Measurements from ENCODE around the gene AMDHD1.
"Not testable (repeated sequence)": the region's sequence is repeated elsewhere in the genome, so short reads cannot be mapped to it uniquely, and the experiment has no call there.

The AMDHD1 gene

GRCh38 chr12:95966287-95966870 lies 23.2 kb downstream of the AMDHD1 start:
- no peak for DNase-seq (ENCODE audit: low read depth)

DNA sequence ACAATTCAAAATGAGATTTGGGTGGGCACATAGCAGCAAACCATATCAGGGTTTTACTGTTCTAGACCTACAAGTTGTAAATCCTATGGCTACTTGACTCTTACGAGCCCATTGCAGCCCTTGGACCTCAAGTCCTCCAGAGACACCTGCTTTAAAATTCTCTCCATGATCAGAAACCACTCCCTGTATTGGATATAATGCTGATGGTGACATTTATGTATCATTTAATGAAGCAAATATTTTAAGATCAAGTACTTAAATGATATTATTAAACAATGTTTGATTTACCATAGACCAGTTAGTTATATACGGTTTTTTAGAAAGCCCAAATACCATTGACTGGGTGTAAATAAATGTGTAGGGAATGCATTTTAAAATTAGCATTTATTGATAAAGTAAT lies 24.2 kb downstream of the AMDHD1 start:
- no peak for DNase-seq (ENCODE audit: low read depth)

DNA sequence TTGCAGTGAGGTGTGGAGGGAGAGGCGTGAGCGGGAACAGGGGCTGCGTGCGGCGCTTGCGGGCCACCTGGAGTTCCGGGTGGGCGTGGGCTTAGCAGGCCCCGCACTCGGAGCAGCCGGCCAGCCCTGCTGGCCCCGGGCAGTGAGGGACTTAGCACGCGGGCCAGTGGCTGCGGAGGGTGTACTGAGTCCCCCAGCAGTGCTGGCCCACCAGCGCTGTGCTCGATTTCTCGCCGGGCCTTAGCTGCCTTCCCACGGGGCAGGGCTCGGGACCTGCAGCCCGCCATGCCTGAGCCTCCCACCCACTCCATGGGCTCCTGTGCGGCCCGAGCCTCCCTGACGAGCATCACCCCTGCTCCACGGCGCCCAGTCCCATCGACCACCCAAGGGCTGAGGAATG lies 26.0 kb downstream of the AMDHD1 start:
- DNase-seq (ENCODE audit: low read depth) = not testable (repeated sequence)

DNA sequence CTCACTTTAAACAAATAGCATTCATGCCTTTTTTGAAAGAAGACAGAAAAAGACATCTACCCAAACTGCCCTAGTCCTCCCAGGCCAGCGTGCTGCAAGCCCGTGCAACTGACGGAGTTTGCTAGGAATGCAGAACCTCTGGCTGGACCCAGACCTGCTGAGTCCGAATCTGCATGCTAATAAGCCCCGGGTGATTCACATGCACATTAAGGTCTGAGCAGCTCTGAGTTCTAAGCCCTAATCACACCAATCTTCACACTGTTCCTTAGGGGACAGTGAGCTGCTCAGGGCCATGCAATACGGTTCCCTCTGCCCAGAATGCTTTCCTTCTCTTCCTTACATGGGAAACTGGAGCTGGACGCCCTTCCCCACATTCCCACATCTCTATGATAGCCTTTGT lies 27.8 kb downstream of the AMDHD1 start:
- DNase-seq (ENCODE audit: low read depth) = no peak

DNA sequence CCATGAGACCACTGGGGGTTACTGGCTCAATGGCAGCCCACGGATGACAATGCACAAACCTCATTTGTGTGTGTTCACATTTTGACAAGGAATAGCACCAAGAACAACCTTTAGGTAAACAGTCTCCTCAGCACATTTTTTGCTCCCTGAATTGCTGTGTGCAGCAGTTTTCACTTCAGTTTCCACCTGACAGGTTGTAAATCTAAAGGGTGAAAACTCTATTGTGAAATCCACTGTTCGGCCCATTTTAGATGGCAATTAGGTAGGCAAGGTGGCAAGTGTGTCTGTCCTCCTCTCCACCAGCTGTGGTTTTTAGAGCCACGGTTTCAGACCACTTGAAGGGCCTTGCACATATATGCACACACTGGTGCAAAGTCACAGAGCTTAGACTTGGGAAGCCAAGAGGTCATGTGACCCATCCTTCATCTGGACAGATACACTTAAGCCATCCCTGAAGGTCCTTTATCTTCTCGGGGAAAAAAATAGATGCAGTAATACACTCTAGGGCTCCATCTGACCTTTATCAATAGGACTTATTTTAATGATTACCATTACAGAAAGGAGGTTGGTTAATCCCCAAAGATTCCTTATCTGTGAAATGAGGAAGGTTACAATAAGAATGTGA lies 29.8 kb downstream of the AMDHD1 start:
- DNase-seq (ENCODE audit: low read depth) = no peak

GRCh38 chr12:95974358-95974757 lies 31.2 kb downstream of the AMDHD1 start:
- DNase-seq (ENCODE audit: low read depth) = no peak

GRCh38 chr12:95975491-95975890 lies 32.4 kb downstream of the AMDHD1 start:
- DNase-seq (ENCODE audit: low read depth) = no peak

GRCh38 chr12:95976416-95976832 lies 33.3 kb downstream of the AMDHD1 start:
- no peak for DNase-seq (ENCODE audit: low read depth)

DNA sequence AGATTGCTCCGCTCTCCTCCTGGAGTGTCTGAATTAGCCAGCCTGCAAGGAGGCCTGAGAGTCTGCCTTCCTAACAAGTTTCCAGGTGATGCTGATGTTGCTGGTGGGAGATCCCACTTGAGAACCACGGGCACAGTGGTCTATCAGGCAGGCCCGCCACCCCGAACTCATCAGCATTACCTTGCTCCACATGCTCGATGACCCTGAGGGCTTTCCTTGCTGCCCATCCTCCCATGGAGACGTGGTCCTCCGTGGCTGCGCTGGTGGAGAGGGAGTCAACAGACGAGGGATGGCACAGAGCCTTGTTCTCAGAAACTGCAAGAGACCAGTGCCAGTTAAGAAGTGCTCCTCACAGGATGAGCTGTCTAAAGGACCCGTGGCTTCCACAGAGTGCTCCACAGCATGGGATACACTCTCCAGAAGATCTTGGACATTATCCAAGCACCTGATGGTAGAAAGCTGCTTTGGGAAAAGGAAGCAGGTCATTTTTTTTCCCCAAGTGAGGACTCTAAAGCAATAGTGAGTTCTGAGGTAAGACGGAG lies 34.7 kb downstream of the AMDHD1 start:
- DNase-seq (ENCODE audit: low read depth) = no peak

- no peak for DNase-seq (ENCODE audit: low read depth)
Observed at GRCh38 chr12:95978351-95978750, 35.2 kb downstream of the AMDHD1 start.

DNA sequence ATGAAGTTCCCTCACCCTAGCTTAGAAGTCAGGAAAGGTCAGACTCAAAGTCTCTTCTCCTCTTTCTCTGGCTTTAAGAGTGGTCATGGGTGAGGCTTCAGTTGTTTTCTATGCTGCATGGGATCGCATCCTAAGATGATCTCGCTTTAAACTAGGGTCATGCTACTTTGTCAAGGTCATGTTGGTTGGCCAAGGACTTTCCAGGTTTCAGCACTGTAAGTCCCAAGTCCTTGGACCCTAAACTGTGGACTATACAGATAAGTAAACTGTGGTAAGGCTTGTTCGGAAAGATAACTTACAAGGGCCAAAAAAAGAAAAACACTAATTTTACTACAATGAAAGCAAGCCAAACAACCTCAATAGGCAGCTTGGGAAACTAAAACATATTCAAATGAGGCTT lies 35.6 kb downstream of the AMDHD1 start:
- DNase-seq (ENCODE audit: low read depth) = no peak

- DNase-seq (ENCODE audit: low read depth) = no peak
Observed at GRCh38 chr12:95980437-95980836, 37.3 kb downstream of the AMDHD1 start.

DNA sequence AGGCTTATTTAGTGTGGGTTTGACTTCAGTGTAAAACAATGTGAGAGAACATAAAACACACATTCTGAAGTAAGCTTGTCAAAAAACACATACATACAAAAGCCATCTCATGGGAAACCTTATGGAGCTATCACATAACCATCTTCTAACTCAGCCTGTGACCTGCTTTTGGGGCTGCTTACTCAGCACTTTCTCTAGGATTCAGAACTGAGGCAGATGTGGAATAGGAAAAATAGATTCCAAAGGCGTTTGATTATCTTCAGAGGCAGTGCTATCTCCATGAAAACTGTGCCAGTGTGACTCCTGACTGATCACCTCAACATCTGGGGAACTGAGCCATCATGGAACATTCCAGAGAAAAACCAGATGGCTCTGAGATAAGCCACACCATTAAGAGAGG lies 39.5 kb downstream of the AMDHD1 start:
- DNase-seq (ENCODE audit: low read depth) = no peak

DNA sequence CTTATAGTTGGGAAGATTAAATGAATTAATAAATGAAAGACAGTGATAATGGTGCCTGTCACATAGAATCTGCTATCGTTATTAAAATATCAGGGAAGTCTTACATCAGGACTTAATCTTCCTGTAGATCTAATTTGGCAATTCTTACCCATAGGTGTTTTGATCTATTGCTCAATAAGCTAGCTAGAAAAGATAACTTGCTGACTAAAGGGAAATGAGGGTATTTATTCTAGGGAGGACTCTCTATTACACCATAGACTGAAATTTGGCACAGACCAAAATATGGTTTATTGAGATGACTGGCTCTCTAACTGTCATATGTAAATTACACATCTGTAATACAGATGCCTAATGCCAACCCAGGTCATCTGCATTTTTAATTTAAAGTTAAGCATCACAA lies 41.6 kb downstream of the AMDHD1 start:
- DNase-seq (ENCODE audit: low read depth) = no peak

GRCh38 chr12:95986635-95987570 lies 43.8 kb downstream of the AMDHD1 start:
- no peak for DNase-seq (ENCODE audit: low read depth)

DNA sequence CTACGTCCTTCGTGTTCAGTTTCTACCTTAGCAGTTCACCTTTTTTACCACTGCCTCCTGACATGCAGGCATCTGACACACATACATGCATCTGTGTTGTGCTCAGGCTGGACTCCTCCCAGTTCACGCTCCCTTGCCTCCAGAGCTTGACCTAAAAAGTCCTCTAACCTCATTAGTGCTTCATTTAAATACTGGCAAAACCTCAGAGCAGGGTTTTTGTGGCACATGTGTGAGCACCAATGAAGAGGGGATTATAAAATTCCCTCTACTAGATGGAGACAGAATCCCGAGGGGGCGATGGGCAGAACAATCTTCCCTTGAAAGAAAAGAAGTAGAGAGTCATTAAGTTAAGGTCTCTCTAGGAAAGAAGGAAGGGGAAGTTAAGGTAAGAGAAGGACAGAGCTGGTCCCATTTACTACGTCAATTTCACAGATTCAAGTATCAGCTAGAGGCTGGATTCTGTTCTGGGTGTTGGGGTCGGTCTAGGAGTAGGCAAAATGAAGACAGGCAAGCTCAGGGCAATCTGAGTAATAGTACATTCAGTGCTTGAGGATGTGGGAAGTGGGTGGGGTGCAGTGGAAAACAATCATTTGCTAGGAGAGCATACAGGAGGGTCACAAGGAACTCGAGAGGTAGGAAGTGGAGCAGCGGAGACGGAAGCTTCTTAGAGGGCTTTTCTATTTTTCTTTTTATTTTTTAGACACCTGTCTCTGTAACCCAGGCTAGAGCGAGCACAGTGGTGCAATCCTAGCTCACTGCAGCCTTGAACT lies 45.6 kb downstream of the AMDHD1 start:
- no peak for DNase-seq (ENCODE audit: low read depth)

- no peak for DNase-seq (ENCODE audit: low read depth)
Observed at GRCh38 chr12:95989504-95990123, 46.5 kb downstream of the AMDHD1 start.

- no peak for DNase-seq (ENCODE audit: low read depth)
Observed at GRCh38 chr12:95990136-95990535, 47.0 kb downstream of the AMDHD1 start.

DNA sequence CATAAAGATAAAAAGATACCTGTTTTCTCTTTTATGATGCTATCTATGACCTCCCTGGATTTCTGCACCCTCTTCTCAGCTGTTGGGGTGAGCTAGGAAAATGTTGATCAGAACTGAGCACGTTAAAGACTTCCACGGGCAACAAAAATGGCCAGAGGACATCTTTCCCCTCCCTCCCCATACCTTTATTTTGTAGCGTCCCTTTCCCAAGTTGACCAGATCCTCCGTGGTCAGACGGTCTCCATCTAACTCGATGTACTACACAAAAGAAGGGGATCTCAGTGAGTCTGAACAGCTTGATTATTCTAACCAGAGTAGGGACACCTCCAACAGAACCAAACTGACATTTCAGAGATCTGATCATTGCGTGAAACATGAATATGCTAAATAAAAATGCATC lies 50.8 kb downstream of the AMDHD1 start:
- DNase-seq (ENCODE audit: low read depth) = no peak

DNA sequence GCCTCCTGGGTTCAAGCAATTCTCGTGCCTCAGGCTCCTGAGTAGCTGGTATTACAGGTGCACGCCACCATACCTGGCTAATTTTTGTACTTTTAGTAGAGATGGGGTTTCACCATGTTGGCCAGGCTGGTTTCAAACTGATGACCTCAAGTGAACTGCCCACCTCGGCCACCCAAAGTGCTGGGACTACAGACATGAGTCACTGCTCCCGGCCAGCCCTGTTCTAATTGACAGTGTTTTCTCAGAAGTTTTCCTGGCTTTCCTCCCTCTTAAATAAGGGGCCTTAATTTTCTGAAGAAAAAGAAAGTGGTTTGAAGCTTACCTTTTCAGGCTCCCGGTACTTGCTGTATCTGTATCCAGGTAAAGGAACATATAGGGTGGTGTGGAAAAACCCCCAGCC lies 51.3 kb downstream of the AMDHD1 start:
- DNase-seq (ENCODE audit: low read depth) = no peak

DNA sequence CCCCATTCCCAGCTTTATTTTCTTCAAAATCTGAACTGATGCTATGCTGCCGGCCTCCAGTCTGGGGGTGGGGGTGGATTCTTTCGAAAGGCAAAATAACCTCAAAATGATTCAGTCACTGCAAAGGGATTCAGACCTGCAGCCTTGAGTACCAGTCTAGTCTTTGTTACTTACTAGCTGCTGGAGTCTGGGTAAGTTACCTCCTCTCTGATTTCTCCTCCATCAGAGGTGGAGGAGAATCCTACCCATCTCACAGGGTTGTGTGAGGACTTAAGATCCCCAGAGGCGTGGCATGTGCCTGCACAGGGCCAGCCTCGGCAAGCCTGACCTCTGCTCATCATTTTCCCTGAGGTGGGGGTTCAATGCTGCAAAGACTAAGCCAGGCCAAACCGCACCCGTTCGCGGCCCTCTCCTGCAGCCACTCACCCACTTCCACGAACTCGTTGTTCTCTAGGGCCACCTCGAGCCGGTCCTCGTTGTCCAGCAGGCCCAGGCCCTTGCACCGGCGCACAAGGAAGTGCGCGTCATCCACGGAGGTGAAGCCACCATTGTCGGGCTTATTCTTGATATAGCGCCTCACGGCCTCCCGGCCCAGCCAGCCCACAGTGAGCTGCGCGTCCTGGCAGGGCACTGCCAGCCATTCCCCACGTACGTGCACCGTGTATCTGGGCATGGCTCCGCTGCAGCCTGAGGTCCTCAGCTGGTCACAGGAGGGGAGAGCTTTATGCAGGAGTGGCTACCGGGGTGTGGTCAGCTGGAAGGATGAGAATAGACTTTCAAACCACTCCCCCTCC lies 52.3 kb downstream of the AMDHD1 start:
- DNase-seq (ENCODE audit: low read depth) = no peak

Data from activated T-helper 9 cell treated with anti-CD3 and anti-CD28 coated beads, Interleukin-2, amount 50 U/mL, for 16 hours (primary cell).